Right renal cortex interstitium (tissue), 3 donors: ENCODE data around the gene STAP2. TPM values are rescaled to one million over a fixed set of nuclear protein-coding genes. Genes with fewer than 3 reads are reported as not detected.

ENCODE experiments used
- DNase-seq, 3 donors: peaks; one replicate each; pipeline ENCODE4 v3.0.0-alpha.2; 2013; ENCODE audit warnings: low read depth in 3 of 3, low spot score in 2 of 3
- polyA plus RNA-seq, 3 donors: library from polyadenylated mRNA; unstranded; fragments of 120-200 nt; gene quantifications; one replicate each; pipeline ENCODE4 v1.2.1, GENCODE V29; 2013; ENCODE audit not compliant: insufficient read length in 3 of 3

Gene STAP2
- polyA plus RNA-seq, 3 donors = 22.6 to 30.0 (median 24.5) TPM

- no peak for DNase-seq
Observed at GRCh38 chr19:4371247-4372164, 32.9 kb upstream of the STAP2 start.

GRCh38 chr19:4370418-4371041 lies 31.9 kb upstream of the STAP2 start:
- no peak for DNase-seq

GRCh38 chr19:4369888-4370260 lies 31.2 kb upstream of the STAP2 start:
- no peak for DNase-seq

GRCh38 chr19:4369109-4369887 lies 30.7 kb upstream of the STAP2 start:
- DNase-seq = no peak

- DNase-seq = no peak
Observed at GRCh38 chr19:4368128-4368820, 29.6 kb upstream of the STAP2 start.

GRCh38 chr19:4367781-4368127 lies 29.1 kb upstream of the STAP2 start:
- no peak for DNase-seq

GRCh38 chr19:4367336-4367723 lies 28.7 kb upstream of the STAP2 start:
- DNase-seq = no peak

- no peak for DNase-seq
Observed at GRCh38 chr19:4366666-4367335, 28.2 kb upstream of the STAP2 start.

- no peak for DNase-seq
Observed at GRCh38 chr19:4365791-4366665, 27.4 kb upstream of the STAP2 start.

- no peak for DNase-seq
Observed at GRCh38 chr19:4365341-4365740, 26.7 kb upstream of the STAP2 start.

- no peak for DNase-seq
Observed at GRCh38 chr19:4363571-4364304, 25.1 kb upstream of the STAP2 start.

GRCh38 chr19:4362831-4363545 lies 24.4 kb upstream of the STAP2 start:
- no peak for DNase-seq

GRCh38 chr19:4362101-4362828 lies 23.6 kb upstream of the STAP2 start:
- DNase-seq = no peak

GRCh38 chr19:4361152-4362046 lies 22.8 kb upstream of the STAP2 start:
- no peak for DNase-seq

GRCh38 chr19:4360641-4361151 lies 22.1 kb upstream of the STAP2 start:
- no peak for DNase-seq

- DNase-seq = no peak
Observed at GRCh38 chr19:4360081-4360569, 21.5 kb upstream of the STAP2 start.
